HG02884 (cell line): ENCODE results near the gene MS4A4E.
"Not testable (repeated sequence)": the region's sequence is repeated elsewhere in the genome, so short reads cannot be mapped to it uniquely, and the experiment has no call there.

Experiments
- ATAC-seq: cut with Tn5 transposase; IDR thresholded peaks from one replicate; pipeline ENCODE4 v1.9.1; 2021; ENCODE audit warnings: mild to moderate bottlenecking, moderate library complexity; ENCODE audit not compliant: unreplicated experiment

The MS4A4E gene

DNA sequence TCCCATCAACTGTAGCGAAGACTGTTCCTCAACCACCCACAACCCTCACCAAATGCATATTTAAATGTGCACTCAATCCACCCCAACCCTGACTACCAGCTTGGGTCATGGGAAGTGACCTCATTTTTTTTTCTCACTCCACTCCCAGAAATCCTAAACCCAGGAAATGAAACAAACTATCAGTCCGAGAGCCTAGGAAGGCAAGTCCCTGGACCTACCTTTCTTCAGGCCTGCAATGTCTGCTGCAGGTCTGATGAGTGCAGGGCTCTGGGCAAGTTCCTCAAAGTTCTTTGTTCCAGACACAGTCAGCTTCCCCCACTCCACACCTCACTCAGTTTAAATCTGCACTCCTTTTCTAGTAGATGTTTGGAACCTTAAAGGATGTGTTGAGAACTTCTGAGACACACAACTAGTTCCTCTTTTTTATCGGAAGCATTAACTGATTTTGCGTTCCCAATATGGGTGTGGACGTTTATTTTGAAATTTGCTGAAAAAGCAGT, at the start of gene MS4A4E:
Gene MS4A4E, minus strand, starts transcription at position 398 of the 500 bp plus-strand sequence. CDS start 13,082 bp downstream, outside the sequence.
- no peak for ATAC-seq

DNA sequence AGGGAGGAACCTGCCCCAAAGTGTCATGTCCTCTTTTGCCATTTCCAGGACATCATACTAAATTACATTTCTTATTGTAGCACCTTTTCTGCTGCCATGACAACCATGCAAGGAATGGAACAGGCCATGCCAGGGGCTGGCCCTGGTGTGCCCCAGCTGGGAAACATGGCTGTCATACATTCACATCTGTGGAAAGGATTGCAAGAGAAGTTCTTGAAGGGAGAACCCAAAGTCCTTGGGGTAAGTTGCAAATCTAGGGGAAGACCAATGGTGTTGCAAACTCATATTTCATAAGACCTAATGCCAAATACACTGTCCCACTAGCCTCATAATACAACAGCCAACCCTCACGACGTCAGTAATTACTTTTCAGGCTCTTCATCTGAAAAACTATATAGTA, 49.2 kb upstream of the MS4A4E start:
- ATAC-seq = no peak

DNA sequence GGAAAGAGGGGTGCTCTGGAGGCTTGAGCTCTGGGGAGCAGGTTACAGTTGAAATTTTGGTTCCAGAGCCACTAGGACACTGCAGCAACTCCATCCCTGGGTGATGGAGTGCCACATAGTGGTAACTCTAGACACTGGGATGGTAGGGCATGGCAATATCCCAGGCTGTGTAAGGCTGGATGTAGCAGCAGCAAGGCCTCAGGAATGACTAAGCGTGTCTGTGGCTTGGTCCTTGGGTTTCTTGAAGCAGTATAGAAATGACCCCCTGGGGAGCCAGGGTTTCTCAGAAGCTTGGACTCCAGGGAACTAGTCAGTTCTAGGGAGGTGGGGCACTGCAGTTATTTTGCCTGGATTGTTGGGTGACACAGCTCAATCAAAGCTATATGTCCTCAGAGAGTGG, 45.6 kb upstream of the MS4A4E start:
- no peak for ATAC-seq

DNA sequence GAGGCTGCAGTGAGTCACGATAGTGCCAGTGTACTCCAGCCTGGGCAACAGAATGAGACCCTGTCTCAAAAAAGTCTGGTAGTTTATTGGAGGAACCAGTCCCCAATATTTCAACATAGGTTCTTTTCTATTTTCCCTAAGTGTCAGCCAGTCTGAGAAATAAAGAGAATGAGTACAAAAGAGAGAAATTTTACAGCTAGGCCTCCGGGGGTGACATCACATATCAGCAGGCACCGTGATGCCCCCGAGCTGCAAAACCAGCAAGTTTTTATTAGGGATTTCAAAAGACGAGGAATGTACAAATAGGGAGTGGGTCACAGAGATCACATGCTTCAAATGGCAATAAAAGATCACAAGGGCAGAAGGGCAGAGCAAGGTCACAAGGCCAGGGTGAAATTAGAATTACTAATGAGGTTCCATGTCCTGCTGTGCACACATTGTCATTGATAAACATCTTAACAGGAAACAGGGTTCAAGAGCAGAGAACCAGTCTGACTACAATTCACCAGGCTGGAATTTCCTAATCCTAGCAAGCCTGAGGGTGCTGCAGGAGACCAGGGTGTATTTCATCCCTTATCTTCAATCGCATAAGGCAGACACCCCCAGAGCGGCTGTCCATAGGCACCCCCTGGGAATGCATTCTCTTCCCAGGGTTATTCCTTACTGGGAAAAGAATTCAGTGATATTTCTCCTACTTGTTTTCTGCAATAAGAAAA, 42.6 kb upstream of the MS4A4E start:
- ATAC-seq = not testable (repeated sequence)

DNA sequence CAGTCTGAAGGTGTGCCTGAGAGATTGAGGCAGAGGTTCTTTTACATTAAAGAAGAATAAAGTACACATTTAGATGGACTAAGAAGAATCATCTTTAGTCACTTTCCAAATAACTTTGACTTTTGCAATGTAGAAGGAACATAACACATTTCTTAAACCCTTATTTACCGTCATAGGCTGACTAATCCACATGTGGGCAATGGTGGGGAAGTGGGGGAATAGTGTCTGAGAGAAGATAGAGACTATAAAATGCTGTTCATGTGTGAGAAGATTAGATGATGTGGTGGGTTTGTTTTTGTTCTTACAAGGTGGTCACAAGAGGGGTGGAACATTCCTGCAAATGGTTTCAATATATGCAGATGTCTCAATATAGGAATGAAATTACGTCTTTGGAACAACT, 39.3 kb upstream of the MS4A4E start:
- no peak for ATAC-seq

DNA sequence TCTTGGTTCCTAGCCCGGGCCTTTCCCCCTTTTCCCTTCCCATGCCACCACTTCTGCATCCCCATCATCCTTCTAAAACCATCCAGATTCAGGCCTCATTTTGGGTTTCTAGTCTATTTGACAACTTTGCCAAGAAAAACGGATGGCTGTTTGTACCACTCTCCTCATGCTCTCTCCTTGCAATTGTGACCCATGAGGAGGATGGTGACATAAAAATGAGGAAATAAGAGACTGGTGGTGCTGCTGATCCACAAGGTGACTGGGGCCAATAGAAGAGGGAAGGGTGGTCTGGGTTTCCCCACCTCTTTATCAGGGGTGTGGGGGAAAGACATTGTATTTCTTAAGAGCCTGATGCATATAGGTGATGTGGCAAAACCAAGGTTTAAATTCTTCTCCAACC, 38.5 kb upstream of the MS4A4E start:
- no peak for ATAC-seq

DNA sequence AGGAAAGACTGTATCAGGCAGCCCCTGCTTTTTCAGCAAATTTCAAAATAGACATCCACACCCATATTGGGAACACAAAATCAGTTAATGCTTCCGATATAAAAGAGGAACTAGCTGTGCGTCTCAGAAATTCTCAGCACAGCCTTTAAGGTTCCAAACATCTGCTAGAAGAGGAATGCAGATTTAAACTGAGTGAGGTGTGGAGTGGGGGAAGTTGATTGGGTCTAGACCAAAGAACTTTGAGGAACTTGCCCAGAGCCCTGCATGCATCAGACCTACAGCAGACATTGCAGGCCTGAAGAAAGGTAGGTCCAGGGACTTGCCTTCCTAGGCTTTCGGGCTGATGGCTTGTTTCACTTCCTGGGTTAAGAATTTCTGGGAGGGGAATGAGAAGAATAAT, 37.5 kb upstream of the MS4A4E start, which contains the start of gene MS4A4A:
Gene MS4A4A, plus strand, starts transcription at position 255 of the 400 bp plus-strand sequence. Its CDS starts 10 bp downstream, at position 265.
- ATAC-seq = no peak

DNA sequence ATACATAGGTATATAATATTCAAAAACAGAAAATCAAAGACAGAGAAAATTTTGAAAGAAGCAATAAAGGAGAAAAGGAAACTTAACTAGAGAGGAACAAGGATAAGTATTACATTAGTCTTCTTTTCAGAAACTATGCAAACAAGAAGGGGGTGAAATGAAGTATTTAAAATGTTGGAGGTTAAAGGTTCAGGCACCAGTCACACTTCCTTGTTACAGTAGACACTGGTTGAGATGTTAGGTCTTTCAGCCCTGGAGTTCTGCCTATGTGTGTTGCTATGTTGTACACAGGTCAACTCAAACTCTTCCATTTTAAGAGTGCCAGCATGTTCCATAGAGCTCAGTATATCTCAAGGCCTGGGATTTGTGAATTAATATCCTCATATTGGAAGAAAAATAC, 31.5 kb upstream of the MS4A4E start:
- ATAC-seq = no peak

DNA sequence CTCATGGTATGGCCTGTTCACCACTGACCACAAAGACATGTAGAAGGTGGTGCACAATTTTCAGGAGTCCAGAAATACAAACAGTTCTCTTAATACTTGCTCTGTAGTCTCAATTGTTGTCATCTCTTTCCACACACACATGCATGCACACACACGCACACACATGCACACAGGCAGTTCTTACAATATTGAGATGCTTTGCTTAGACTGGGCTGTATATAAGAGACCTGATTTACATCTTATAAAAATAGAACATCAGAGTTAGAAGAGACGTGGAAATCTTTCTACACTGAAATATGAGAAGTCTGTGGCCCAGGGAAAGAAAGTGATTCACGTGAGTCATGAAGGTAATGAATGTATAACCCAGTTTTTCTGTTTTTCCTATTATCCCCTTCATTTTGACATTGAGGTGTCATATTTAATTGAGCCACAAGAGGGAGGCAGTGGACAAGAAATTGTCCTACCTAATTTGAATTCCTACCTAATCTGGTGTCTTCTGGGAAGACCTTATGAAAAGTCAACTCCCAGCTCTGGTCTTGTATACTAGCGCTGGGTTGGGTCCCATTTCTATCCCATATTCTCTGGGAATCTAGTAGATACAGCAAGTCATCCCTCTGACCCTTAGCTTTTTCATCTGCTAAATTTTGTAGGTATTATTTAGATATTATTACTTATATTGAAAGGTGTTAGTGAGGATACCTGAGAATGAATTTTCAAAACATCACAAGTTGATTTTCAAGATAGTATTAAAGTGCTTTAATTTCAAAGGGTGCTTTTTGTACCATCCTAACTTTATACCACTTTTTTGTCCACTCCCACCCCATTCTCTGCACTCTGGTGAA, 22.7 kb upstream of the MS4A4E start:
- no peak for ATAC-seq

DNA sequence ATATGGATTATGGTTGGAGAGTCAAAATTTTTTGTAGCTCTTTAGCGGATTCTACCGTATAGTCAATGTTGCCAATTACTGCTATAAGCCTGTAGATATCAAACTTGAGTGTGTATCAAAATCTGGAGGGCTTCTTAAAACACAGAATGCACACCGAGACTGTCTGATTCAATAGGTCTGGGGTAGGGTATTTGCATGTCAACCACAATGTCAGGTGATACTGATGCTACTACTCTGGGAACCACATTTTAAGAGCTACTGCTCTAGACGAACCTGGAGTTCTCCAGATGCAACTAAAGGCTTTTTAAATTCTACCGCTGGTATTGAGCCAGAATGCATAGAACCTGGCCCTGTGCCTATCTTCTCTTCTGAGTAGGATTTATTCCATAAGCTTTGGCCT, 21.7 kb upstream of the MS4A4E start:
- no peak for ATAC-seq

DNA sequence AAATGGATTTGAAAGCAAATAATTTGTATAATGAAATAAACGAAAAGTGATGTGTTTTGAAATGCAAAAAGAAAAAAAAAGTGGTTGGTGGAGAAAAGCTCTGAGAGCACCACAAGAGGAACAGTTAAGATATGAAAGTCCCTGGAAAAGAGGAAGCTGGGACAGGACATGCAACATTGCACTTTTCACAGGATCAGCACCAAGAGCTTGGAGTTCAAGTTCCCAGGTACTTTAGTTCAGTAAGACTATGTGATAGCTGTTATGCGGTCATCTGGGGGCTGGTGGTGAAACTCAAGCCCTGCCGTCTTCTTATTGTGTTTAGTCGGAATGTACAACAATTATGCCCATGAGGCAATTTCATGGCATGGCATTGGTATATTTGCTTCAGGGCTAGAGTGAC, 20.5 kb upstream of the MS4A4E start:
- no peak for ATAC-seq

DNA sequence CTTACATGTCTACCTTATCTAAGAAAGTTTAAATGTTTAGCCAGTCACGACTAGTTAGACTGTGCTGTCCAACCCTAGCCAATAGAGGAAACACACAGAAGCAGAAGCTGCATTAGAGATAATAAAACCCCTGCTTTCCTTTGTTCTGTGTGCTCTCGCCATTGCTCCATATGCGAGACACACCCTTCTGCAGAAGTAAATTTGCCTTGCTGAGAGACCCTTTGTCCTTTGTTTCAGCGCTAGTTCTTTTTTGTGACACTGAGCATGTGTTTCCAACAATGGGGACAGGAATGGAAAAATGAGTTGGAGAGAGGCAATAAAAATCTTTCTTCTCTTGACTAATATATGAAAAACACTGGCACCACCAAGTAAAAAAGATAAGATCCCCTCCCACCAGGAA, 18.1 kb upstream of the MS4A4E start:
- no peak for ATAC-seq

DNA sequence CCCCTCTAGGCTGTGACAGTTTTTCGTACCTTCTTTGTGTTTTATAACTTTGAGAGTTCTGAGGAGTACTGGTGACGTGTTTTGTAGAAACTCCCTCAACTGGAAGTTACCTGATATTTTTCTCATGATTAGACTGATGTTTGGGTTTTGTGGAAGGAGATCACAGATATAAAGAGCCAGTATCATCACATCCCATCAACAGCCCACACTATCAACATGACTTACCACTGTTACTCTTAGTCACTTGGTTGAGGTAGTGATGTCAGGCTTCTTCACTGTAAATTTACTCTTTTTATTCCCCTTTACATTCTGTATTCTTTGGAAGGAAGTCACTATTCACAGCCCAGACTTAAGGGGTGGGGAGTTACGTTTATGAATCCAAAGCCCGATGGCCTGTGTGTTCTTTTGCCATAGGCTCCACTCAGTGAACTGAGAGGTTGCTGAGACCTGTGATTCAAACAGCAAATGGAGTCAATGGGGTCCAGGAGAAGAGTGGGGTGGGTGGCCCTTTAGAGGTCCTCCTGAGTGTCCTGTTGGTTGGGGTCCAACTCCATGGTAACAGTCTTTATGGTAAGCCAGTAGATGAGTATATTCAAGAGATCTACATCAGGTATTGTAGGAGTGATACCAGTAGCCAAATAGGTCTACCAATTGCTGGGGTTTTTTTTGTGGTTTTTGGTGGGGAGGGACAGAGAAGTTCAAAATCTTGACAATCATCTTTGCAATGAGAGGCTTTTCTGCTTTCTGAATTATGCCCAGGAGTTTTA, 15.2 kb upstream of the MS4A4E start:
- no peak for ATAC-seq

DNA sequence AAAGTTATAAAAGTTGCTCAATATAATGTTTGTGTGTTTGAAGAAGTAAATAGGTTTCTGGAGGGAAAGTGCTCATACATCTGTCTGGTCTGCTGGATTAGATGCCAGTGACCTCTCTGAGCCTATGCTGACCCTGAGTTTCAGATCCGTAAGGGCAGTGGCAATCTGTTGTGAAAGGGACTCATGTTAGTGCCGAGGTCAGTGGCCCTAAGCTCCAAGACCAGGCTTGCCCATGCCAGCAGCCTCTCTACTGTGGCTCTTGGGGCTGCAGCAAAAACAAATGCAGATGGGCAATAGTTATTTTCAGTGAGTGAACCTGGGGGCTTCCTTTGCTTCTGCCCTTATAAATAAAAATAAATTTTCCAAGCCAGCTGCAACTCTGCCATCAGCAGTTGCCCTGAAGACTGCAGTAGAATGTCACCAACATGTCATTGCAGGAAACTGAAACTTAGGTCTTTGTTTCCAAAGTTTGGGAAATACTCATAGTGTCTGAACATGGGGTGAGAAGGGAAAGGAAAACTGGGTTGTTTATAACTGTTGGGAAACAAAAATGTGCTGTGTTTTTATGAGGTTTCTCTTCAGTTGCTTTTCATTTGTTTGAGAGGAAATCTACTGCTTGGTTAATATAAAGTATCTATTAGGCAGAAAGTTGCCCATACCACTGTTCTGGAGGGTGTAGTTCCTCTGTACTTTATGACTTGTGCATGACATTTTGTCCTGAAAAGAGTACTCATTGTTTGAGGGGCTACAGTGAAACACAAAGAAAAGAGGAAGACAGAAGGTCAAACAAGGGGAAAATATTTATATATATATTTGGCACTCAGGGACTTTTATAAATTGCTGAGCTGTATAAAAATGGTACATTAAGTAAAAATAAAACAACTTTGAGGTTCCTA, 9.5 kb upstream of the MS4A4E start:
- ATAC-seq = no peak

DNA sequence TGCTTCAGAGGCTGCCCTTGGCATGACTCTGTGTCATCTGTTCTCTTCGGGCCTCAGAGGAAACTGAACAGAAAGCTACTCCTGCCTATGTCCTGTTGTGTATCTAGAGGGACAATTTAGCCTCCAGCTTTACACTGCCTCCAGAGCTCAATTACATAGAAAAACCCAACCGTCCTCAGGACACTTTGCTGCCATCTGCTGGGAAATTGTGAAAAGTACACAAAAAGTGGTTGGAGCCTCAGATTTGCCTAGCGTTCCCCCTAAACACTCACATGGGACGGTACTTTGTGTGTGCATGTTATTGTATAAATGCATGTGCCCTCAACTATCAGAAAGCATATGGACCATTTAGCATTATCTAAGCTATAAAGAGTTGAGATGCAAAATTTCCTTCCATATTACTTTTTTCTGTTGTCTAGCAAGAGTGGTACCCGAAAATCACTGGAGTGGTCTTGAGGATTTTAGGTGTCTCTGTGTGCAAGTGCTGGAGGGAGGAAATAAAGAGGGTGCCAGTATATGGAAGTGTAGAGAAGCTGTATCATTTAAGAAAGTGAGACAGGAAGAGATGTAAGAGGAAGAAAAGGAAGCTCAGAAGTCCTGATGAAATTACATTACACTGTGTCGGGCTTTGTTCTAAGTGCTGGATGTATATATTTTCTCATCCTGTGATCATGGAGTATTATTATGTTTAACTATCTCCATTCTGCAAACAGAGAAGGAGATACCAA, 8.7 kb upstream of the MS4A4E start:
- no peak for ATAC-seq

DNA sequence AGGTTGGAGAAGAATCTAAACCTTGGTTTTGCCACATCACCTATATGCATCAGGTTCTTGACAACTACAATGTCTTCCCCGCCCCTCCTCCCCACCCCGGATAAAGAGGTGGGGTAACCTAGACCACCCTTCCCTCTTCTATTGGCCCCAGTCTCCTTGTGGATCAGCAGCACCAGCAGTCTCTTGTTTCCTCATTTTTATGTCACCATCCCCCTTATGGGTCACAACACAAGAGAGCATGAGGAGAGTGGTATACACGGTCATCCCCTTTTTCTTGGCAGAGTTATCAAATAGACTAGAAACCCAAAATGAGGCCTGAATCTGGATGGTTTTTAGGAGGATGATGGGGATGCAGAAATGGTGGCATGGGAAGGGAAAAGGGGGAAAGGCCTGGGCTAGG, 1.2 kb downstream of the MS4A4E start:
- ATAC-seq = no peak

DNA sequence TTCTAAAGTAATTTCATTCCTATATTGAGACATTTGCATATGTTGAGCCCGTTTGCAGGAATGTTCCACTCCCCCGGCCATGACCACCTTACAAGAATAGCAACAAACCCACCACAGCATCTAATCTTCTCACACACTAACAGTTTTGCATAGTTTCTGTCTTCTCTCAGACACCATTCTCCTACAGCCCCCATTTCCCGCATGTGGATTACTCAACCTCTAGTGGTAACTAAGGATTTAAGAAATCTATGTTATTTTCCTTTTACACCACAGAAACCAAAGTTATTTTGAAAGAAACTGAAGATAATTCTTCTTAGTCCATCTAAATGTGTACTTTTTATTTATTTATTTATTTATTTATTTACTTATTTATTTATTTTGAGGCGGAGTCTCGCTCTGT, 2.3 kb downstream of the MS4A4E start:
- no peak for ATAC-seq

DNA sequence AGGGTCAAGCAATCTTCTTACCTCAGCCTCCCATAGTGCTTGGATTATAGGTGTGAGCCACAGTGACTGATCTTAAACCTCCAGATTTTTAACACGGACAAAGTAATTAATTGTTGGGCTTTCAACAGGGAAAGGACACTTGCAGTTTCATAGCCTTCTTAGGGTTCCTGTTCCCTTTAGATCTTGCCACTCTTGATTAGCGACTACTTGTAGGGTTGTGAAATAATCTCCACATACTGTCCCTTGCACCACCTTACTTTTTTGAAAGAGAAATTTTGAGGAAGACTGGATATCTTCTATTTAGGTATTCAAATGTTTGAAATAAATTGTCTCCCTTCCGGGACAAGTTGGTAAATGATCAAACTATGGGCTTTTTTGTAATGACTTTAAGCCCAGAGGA, 7.6 kb downstream of the MS4A4E start:
- no peak for ATAC-seq

DNA sequence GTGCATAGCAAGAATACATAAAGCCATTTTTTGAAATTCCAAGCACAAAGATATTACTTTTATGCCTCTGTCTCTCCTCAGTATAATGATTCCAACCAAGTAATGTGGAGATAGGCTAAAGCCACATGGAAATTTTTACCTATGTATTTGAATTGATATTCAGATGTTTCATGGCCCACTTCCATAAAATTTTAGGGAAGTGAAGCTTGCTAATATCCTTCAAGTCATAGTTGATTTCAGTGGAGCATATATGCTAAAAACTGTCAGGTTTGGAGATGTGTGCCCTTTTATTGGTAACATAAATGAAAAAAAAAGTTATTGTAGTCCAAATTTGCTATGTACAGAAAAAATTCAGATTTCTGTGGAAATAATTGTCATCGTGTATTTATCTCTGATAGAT, 12.3 kb downstream of the MS4A4E start:
- ATAC-seq = no peak

DNA sequence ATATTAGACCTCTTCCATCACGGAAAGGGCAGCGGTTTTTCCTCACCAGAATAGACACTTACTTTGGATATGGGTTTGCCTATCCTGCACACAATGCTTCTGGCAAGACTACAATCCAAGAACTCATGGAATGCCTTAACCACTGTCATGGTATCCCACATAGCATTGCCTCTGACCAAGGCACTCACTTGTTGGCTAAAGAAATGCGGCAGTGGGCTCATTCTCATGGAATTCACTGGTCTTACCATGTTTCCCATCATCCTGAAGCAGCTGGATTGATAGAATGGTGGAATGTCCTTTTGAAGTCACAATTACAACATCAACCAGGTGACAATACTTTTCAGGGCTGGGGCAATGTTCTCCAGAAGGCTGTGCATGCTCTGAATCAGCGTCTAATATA, 20.8 kb downstream of the MS4A4E start:
- no peak for ATAC-seq
